NK-92 treated with Interleukin-12 subunit alpha and Interleukin-12 subunit beta, amount 100 ng/mL, for 24 hours (cell line): ENCODE measurements around the gene STYXL1.

Source experiments
- DNase-seq: peaks from one replicate; lab custom pipeline; 2025; lab: John Stamatoyannopoulos, UW

The STYXL1 gene

DNA sequence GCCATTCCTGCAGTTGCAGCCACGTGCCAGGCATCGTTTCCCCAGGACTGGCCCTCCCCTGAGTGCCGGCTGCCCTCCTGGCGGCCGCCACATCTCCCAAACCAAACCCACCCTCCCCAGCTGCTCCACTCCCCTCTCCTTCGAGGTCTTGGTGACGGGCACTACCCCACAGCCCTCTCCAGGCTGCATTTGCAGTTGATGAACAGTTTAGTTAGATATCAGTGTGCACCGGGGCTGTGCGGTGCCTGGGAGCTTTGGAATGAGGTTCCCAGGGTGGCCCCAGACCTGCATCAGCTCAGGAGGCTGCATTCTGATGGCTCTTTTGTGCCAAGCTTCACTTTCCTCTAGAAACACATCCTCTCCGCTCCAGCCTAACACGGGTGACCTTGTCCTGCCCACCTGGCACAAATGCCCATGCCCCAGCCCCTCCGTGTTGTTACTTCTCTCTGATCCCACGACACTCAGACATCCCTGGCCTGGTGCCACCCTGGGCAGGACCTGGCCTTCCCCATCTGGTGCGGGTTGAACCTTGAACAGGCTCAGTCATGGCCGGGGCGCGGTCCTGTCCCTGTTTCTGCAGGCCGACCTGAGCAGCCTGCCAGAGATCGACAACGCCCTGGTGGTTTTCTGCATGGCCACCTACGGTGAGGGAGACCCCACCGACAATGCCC, 67.9 kb downstream of the STYXL1 start:
- no peak for DNase-seq

- no peak for DNase-seq
Measured at GRCh38 chr7:75977743-75978142, 70.1 kb downstream of the STYXL1 start.

DNA sequence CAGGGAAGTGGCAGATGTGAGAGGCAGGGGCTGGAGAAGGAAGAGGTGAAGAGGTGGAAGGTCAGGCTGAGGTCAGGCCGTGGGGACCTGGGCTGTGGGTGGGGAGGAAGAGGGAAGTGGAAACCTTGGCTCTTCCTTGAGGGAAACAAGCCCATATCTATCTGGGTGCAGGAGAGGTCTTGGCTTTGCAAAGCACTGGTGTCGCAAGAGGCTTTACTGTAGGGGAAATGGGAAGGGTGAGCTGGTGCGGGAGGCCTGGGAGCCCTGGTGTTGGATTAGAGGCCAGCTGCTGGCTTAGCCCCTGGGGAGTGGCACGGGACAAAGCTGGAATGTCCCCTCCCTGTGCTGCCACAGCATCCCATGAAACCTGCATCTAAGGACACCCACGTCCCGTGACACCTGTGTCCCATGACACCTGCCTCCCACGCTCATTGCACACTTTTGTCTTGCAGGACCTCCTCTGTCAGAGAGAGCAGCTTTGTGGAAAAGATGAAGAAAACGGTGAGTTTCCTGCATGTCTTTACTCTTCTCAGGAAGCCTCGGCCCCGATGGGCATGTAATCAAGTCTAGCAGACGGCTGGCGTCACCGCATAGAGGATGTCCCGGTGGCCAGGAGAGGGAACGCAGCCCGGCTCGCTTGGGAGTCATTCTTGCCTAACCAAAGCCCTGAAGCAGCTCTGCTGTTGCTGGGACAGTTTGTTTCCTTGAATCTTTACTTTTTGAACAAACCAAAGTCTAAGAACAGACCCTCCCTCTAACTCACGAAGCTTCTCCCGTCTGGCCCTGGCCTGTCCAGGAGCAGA, 75.6 kb downstream of the STYXL1 start:
- DNase-seq = no peak

DNA sequence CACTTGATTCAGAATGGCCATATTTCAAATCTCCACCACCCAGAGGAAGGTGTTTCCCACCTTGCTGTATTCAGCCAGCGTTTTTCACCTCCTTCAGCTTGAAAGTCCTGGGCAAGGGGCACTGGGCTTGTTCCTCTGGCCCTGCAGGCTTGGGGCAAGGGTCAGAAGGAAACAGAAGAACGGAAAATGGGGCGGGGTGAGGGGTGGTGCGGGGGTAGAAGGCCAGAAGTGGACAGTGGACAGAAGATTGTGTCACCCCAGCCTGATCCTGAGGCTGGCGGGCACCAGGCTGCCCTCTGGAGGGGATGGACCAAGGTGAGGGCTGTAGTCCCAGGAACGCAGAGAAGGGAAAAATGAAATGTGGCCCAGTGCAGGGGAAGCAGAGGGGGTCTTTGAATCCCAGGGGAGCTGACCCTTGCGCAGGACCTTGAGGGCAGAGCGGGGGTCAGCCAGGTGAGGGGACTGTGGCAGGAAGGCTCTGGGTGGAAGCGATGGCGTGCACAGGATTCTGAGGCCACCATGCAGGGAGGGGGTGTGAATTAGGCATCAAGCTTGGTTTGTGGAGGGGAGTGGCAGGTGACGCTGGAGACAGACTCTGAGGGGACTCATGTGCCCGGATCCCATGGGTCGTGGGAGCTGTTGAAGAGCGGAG, 76.4 kb downstream of the STYXL1 start:
- no peak for DNase-seq

- no peak for DNase-seq
Measured at GRCh38 chr7:75969704-75970498, 77.9 kb downstream of the STYXL1 start.

DNA sequence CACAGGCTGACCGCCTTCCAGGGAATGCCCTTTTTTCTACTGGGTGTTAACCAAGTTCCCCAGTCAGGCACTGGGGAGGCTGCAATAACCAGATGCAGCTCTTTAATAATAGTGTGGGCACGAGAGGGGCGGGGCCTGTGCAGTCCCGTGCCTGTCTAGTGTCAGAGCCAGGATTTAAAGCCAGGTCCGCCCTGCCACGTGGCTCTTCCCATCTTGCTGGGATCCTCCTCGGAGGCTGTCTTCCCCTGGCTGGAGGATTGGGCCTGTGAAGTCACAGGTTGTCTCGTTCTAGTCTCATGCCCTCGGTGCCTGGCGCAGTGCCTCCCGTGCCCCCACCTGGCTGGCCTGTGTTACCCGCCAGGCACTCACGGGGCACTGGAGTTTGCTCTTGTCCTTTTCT, 78.6 kb downstream of the STYXL1 start:
- DNase-seq = no peak

- DNase-seq = no peak
Measured at GRCh38 chr7:75968561-75969001, 79.2 kb downstream of the STYXL1 start.

DNA sequence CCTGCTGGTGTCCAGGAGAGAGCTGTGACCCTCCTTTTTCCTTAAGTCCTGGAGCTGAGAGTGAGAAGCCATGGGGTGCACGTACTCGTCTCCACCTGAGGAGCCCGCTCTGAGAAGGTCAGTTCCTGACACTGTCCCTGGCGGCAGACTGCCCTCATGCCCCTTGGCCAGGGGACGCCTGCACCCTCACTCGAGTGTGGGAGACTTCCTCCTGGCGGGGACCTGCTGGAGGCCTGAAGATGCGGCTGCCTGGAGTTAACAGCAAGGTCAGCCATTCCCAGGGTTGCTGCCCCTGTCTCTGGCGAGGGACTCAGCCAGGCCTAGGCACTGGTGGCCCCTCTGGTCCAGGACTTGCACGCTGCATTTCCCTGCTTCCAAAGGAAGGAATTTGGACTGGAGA, 79.8 kb downstream of the STYXL1 start:
- no peak for DNase-seq

DNA sequence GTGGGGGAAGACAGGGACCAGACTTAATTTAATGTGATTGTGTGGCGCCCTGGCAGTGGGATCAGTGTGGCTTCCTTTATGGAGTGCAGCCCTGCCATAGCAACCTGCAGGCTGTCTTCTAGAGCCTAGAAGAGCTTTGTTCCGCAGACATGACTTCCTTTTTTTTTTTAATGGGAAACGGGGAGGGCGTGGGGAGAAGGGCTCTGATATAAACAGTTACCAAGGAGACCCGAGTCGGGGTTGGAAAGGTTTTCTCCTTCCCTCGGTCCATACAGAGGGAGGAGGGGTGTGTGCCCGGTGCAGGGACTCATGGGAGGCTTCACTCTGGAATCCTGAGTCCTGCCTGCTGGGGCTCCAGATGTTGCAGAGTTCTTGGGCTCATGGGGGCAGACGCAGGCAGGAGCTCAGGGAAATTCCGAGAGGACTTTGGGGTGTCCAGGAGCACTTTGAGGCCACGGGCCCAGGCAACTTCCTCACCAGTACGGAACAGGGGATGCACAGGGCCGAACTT, 80.3 kb downstream of the STYXL1 start:
- DNase-seq = no peak

GRCh38 chr7:75967055-75967454, 80.7 kb downstream of the STYXL1 start:
- DNase-seq = no peak

GRCh38 chr7:75966190-75966961, 81.4 kb downstream of the STYXL1 start:
- no peak for DNase-seq

- no peak for DNase-seq
Measured at GRCh38 chr7:75965617-75966016, 82.2 kb downstream of the STYXL1 start.

DNA sequence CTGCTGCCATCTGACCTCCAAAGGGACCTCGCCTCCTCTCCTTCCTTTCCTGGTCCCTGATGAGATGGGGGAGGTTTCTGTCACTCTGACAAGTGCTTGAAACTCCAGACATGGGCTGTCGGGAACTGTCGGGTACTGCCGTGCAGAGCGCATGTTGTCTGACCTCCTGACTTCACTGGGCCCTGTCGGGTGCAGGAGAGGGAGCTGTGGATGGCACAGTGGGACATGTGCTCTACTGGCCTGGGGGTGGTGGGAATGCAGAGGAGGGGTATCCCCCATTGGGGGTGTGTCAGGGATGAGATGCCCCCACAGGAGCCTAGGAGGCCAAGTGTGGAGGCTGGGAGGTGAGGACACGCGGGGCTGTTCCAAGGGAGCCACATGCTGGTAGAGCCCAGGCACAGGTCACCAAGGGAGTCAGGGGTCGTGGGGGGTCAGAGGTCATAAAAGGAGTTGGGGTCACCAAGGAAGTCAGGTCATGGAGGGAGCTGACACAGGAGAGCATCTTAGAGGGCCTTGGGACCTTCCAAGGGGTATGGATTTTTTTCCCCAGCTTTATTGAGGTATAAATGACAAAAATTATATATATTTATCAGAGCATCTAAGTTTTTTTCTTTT, 84.3 kb downstream of the STYXL1 start:
- no peak for DNase-seq

- no peak for DNase-seq
Measured at GRCh38 chr7:75962607-75963380, 85.0 kb downstream of the STYXL1 start.

- DNase-seq = no peak
Measured at GRCh38 chr7:75961218-75961617, 86.6 kb downstream of the STYXL1 start.

DNA sequence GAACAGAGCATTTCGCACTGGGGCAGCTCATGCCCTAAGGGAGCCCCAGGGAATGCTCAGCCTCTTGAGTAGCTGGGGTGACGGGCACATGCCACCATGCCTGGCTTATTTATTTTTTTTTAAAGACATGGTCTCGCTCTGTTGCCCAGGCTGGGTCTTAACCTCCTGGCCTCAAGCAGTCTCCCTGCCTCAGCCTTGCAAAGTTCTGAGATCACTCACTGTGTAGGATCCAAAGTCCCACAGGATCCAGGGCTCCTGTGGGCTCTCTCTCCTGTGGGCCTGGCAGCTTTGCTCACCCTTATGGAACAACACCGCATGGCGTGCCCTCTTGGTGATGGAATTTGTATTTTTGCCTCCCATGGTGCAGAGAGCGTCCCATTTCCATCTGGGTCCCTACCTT, 87.4 kb downstream of the STYXL1 start:
- no peak for DNase-seq

DNA sequence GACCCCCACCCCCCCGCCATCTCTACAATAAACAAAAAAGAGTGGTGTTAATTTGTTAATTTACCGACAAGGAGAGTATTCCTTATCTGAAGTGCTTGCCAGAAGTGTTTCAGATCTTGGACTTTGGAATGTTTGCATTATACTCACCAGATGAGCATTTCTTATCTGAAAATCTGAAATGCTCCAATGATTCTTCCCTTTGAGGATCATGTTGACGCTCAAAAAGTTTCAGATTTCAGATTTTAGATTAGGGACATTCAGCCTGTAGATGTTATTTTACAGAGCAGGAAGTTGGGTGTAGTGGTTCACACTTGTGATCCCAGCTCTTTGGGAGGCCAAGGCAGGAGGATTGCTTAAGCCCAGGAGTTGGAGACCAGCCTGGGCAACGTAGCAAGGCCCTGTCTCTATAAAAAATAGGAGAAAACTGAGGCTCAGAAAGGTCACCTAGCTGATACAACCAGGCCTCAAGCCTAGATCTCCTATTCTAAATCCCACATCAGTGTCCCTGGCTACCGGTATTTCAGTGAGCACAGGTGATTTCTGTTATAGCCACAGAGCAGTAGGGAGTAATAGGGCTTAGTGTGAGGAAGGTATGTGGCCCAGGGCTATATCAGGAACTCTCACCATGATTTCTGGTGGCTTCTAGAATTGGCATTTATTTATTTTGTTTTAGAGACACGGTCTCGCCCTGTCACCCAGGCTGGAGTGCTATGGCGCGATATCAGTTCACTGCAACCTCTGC, 88.8 kb downstream of the STYXL1 start:
- DNase-seq = no peak

- no peak for DNase-seq
Measured at GRCh38 chr7:75957021-75957736, 90.6 kb downstream of the STYXL1 start.
